HepG2 (cell line): ENCODE data around the gene ARHGEF16. TPM values are rescaled to one million over a fixed set of nuclear protein-coding genes. Genes with fewer than 3 reads are reported as not detected.

Experiments
- ATAD3A ChIP-seq: sonication (generic); formaldehyde crosslinking; IDR thresholded peaks from 2 replicates; pipeline ENCODE4 v1.4.0; 2020; ENCODE audit warnings: missing genetic modification reagents
- ERF ChIP-seq: IDR thresholded peaks from 2 replicates; pipeline ENCODE4 v1.6.1; 2018; ENCODE audit warnings: missing biosample characterization, missing genetic modification reagents
- HCFC1 ChIP-seq: fragments of 150-350 bp; IDR thresholded peaks from 2 replicates; pipeline ENCODE4 v1.6.1; 2014; ENCODE audit warnings: low read depth, low read length
- MXI1 ChIP-seq: IDR thresholded peaks from 3 replicates; pipeline ENCODE4 v1.6.1; 2012; ENCODE audit warnings: low read depth, low read length, inconsistent platforms, borderline replicate concordance
- MZF1 ChIP-seq: sonication (generic); formaldehyde crosslinking; IDR thresholded peaks from 2 replicates; pipeline ENCODE4 v1.8.1; 2023; ENCODE audit warnings: mild to moderate bottlenecking, missing genetic modification reagents, borderline replicate concordance
- NCOR1 ChIP-seq: fragments of 200-600 bp; sonication (generic); IDR thresholded peaks from 2 replicates; pipeline ENCODE4 v1.7.0; 2017; ENCODE audit warnings: antibody characterized with exemption, low read length, borderline replicate concordance
- PRPF4 ChIP-seq: fragments of 200-400 bp; formaldehyde crosslinking; IDR thresholded peaks from 2 replicates; pipeline ENCODE4 v1.6.1; 2016; ENCODE audit warnings: low read length, low read depth; ENCODE audit not compliant: poor library complexity, severe bottlenecking
- ZBTB42 ChIP-seq: sonication (generic); formaldehyde crosslinking; IDR thresholded peaks from 2 replicates; pipeline ENCODE4 v1.5.0; 2020; ENCODE audit warnings: mild to moderate bottlenecking, missing genetic modification reagents
- ZMYM4 ChIP-seq: sonication (generic); formaldehyde crosslinking; IDR thresholded peaks from 2 replicates; pipeline ENCODE4 v1.8.1; 2023; ENCODE audit warnings: mild to moderate bottlenecking, missing genetic modification reagents
- ZNF138 ChIP-seq: sonication (generic); formaldehyde crosslinking; IDR thresholded peaks from 2 replicates; pipeline ENCODE4 v1.5.0; 2020; ENCODE audit warnings: mild to moderate bottlenecking, low read depth, missing genetic modification reagents
- ZNF850 ChIP-seq: sonication (generic); formaldehyde crosslinking; conservative IDR thresholded peaks from 2 replicates; pipeline ENCODE4 v1.9.0; 2021; ENCODE audit warnings: mild to moderate bottlenecking, missing genetic modification reagents
- ZSCAN29 ChIP-seq: sonication (generic); formaldehyde crosslinking; conservative IDR thresholded peaks from 2 replicates; pipeline ENCODE4 v1.4.0; 2020; ENCODE audit warnings: mild to moderate bottlenecking, missing genetic modification reagents
- polyA plus RNA-seq, 8 experiments: library from polyadenylated mRNA; depleted of rRNA in 3 of 8; stranded (reverse) in 7 of 8; unstranded in 1 of 8; fragments of >200 nt; fragmentation: Illumina TruSeq in 4 of 8; extraction: Trizol in 4 of 8; gene quantifications; 2 replicates each; pipeline versions ENCODE4 v1.2.1 to v1.2.3, GENCODE V29; 2011 to 2016; ENCODE audit warnings: low read depth in 4 of 8, missing spikeins in 1 of 8, mixed read lengths in 1 of 8; ENCODE audit not compliant: insufficient read depth in 1 of 8
- total RNA-seq, 5 experiments: library from RNA; depleted of rRNA; stranded (reverse); fragments of >200 nt; fragmentation: Illumina TruSeq; extraction: Trizol; gene quantifications; 2 replicates each; pipeline ENCODE4 v1.2.3, GENCODE V29; 2016; ENCODE audit warnings: low read depth in 1 of 5
- TF ChIP-seq, protein P1 (sequence below), 2 experiments: fragments of 450-650 bp in 1 of 2; sonication (generic) in 1 of 2; formaldehyde crosslinking in 1 of 2; IDR thresholded peaks; 2 replicates each; pipeline versions ENCODE4 v1.6.1 to v1.8.0; 2016 to 2022; ENCODE audit warnings: antibody characterized with exemption in 1 of 2, mild to moderate bottlenecking in 1 of 2, missing genetic modification reagents in 1 of 2
- TF ChIP-seq, protein P2 (sequence below): IDR thresholded peaks from 2 replicates; pipeline ENCODE4 v1.6.1; 2012; ENCODE audit warnings: low read depth, low read length, improper control_type of control experiment

ARHGEF16 gene
- total and polyA plus RNA-seq, 2 of the 13 experiments (the other 11 are each of a cell fraction or from before 2014, with no cell fraction given): 20.3 to 39.9 TPM

DNA sequence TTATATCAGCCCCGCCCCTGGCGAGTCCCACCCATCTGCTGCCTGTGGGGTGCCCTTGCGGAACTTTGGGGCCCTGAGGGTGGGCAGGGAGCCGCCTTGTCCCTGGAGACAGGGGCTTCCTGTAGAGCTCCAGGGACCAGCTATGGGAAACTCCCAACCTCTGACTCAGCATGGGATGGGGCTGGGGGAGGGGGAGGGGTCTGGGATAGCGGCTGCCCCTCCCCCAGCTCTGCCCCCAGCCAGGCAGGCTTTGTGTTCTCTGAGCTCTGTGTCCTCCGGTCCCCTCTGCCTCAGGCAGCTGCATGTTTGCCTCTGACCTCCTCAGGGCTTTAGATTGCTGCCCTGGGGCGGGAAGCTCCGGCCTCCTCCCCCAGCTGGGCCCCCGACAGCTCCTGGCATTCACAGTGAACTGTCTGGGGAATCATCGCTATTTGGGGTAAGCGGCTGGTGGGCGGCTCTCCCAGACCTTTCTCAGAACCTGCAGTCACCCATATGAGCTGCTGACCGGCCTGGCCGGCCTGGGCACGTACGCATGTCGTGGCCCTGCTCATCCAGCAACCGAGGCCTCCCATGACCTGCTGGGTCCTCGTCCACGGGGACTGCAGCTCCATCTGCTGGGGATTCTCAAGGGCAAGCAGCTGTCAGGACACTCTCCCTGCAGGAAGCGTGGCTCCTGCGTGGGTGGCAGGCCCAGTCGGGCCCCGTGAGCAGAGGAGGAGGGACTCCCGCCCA lies 17.1 kb downstream of the ARHGEF16 start (continued):
- TF ChIP-seq, protein P1, sequence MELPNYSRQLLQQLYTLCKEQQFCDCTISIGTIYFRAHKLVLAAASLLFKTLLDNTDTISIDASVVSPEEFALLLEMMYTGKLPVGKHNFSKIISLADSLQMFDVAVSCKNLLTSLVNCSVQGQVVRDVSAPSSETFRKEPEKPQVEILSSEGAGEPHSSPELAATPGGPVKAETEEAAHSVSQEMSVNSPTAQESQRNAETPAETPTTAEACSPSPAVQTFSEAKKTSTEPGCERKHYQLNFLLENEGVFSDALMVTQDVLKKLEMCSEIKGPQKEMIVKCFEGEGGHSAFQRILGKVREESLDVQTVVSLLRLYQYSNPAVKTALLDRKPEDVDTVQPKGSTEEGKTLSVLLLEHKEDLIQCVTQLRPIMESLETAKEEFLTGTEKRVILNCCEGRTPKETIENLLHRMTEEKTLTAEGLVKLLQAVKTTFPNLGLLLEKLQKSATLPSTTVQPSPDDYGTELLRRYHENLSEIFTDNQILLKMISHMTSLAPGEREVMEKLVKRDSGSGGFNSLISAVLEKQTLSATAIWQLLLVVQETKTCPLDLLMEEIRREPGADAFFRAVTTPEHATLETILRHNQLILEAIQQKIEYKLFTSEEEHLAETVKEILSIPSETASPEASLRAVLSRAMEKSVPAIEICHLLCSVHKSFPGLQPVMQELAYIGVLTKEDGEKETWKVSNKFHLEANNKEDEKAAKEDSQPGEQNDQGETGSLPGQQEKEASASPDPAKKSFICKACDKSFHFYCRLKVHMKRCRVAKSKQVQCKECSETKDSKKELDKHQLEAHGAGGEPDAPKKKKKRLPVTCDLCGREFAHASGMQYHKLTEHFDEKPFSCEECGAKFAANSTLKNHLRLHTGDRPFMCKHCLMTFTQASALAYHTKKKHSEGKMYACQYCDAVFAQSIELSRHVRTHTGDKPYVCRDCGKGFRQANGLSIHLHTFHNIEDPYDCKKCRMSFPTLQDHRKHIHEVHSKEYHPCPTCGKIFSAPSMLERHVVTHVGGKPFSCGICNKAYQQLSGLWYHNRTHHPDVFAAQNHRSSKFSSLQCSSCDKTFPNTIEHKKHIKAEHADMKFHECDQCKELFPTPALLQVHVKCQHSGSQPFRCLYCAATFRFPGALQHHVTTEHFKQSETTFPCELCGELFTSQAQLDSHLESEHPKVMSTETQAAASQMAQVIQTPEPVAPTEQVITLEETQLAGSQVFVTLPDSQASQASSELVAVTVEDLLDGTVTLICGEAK (IDR thresholded peaks at IDR 0.05): no peak
- TF ChIP-seq, protein P1 (CRISPR knock-in tag; IDR thresholded peaks at IDR 0.05): no peak
- TF ChIP-seq ZNF138 (CRISPR knock-in tag) (no peak), MXI1 (peak; percentile 55; the same call in 1 of the 3 replicates), ZSCAN29 (CRISPR knock-in tag) (peak; percentile 71; the same call in 1 of the 2 replicates), ERF (peak; percentile 82; the same call in 1 of the 2 replicates), PRPF4 (peak; percentile 99), ZMYM4 (0 out of 2 replicates have a peak, but pooled peaks have one; percentile 1), ZNF850 (CRISPR knock-in tag) (0 out of 2 replicates have a peak, but pooled peaks have one; percentile 47), NCOR1 (peak; percentile 58; the same call in 1 of the 2 replicates), MZF1 (CRISPR knock-in tag) (no peak), ZBTB42 (0 out of 2 replicates have a peak, but pooled peaks have one; percentile 76), HCFC1 (no peak), ATAD3A (CRISPR knock-in tag) (no peak)
- TF ChIP-seq, protein P2, sequence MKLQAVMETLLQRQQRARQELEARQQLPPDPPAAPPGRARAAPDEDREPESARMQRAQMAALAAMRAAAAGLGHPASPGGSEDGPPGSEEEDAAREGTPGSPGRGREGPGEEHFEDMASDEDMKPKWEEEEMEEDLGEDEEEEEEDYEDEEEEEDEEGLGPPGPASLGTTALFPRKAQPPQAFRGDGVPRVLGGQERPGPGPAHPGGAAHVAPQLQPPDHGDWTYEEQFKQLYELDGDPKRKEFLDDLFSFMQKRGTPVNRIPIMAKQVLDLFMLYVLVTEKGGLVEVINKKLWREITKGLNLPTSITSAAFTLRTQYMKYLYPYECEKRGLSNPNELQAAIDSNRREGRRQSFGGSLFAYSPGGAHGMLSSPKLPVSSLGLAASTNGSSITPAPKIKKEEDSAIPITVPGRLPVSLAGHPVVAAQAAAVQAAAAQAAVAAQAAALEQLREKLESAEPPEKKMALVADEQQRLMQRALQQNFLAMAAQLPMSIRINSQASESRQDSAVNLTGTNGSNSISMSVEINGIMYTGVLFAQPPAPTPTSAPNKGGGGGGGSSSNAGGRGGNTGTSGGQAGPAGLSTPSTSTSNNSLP: 0 out of 2 replicates have a peak, but pooled peaks have one; percentile 10
